BJ (cell line): ENCODE measurements around the gene CRAMP1. TPM values are rescaled to one million over a fixed set of nuclear protein-coding genes. Genes with fewer than 3 reads are reported as not detected.

Experiments used
- CTCF ChIA-PET: fragments of 350-600 bp; formaldehyde crosslinking; extraction: SDS; loops from one replicate; lab custom pipeline; 2021; ENCODE audit warnings: antibody characterized with exemption, inconsistent platforms; lab: Yijun Ruan, JAX
- POLR2A ChIA-PET: fragments of 300-600 bp; sonication (Branson Sonifier 250); formaldehyde crosslinking; extraction: SDS; loops from one replicate; lab custom pipeline; 2021; ENCODE audit warnings: antibody characterized with exemption; lab: Charles Lee
- DNase-seq: peaks from one replicate; pipeline ENCODE4 v3.0.0-alpha.2; 2011; ENCODE audit warnings: low read depth
- H3K27me3 ChIP-seq: 2 replicates; pipeline ENCODE4 v1.6.0; 2011; ENCODE audit warnings: low read length; ENCODE audit not compliant: control insufficient read depth, insufficient read depth
- H3K36me3 ChIP-seq: 2 replicates; pipeline ENCODE4 v1.5.1; 2011; ENCODE audit warnings: low read length; ENCODE audit not compliant: control insufficient read depth, insufficient read depth
- H3K4me3 ChIP-seq: 2 replicates; pipeline ENCODE4 v1.5.1; 2011; ENCODE audit warnings: low read depth, mild to moderate bottlenecking, control low read depth, low read length
- polyA plus RNA-seq: library from polyadenylated mRNA; depleted of rRNA; stranded (reverse); fragments of >200 nt; gene quantifications from 2 replicates; pipeline ENCODE4 v1.2.3, GENCODE V29; 2011
- TF ChIP-seq, protein P1 (sequence below): IDR thresholded peaks from 2 replicates; pipeline ENCODE4 v1.5.1; 2011; ENCODE audit warnings: low read depth, mild to moderate bottlenecking, control low read depth, inconsistent platforms, low read length, moderate library complexity; ENCODE audit not compliant: insufficient read depth

Gene CRAMP1
- polyA plus RNA-seq, 1 experiment = 8.0 TPM

DNA sequence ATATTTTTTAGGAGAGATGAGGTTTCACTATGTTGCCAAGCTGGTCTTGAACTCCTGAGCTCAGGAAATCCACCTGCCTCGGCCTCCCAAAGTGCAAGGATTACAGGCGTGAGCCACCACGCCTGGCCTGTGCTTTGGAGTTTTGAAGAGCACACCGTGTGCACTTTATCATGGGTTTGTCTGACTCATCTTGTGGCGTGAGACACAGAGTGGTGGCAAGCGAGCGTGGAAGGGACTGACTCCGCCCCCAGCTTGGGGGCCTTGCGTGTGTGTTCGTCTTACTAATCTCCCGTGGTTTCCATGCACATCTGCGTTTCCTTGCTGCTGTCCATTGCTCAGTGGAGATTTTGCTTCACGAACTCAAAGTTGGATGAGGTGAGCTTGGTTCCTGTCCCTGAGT, 22.9 kb downstream of the CRAMP1 start:
- Histone ChIP-seq H3K27me3 (no peaks in the 10 kb centered on the region), H3K4me3 (no peak overlapping the region), H3K36me3 (peaks cover 34% of the 10 kb centered on the region)
- ChIA-PET CTCF (interaction anchor here (1.4 kb wide), 1 partner anchor 71 kb away, joined by 4 read pairs; the partner anchor contains the start of gene MAPK8IP3), POLR2A (no interaction called here)
- no peak for DNase-seq
- TF ChIP-seq, protein P1, sequence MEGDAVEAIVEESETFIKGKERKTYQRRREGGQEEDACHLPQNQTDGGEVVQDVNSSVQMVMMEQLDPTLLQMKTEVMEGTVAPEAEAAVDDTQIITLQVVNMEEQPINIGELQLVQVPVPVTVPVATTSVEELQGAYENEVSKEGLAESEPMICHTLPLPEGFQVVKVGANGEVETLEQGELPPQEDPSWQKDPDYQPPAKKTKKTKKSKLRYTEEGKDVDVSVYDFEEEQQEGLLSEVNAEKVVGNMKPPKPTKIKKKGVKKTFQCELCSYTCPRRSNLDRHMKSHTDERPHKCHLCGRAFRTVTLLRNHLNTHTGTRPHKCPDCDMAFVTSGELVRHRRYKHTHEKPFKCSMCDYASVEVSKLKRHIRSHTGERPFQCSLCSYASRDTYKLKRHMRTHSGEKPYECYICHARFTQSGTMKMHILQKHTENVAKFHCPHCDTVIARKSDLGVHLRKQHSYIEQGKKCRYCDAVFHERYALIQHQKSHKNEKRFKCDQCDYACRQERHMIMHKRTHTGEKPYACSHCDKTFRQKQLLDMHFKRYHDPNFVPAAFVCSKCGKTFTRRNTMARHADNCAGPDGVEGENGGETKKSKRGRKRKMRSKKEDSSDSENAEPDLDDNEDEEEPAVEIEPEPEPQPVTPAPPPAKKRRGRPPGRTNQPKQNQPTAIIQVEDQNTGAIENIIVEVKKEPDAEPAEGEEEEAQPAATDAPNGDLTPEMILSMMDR = no peak

DNA sequence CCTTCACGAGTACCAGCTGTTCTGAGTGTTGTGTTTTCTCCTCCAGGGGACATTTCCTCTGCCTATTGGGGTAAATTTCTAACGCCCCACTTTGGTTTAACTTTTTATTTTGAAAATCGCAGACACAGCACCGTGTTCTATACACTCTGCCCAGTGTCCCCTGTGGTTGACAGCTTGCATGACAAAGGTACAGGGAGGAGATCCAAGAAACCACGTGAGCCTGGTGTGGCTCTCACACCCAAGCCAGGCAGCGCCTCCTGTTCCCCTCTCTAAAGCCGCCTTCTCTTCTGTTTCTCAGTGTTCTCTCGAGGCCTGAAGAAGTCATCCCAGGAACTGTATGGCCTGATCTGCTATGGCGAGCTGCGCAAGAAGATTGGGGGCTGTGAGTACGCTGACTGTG, 25.4 kb downstream of the CRAMP1 start:
- no peak for DNase-seq
- Histone ChIP-seq H3K36me3 (peaks cover 43% of the 10 kb centered on the region), H3K27me3 (no peaks in the 10 kb centered on the region), H3K4me3 (no peak overlapping the region)
- ChIA-PET CTCF (no interaction called here), POLR2A (no interaction called here)
- TF ChIP-seq, protein P1 = no peak

DNA sequence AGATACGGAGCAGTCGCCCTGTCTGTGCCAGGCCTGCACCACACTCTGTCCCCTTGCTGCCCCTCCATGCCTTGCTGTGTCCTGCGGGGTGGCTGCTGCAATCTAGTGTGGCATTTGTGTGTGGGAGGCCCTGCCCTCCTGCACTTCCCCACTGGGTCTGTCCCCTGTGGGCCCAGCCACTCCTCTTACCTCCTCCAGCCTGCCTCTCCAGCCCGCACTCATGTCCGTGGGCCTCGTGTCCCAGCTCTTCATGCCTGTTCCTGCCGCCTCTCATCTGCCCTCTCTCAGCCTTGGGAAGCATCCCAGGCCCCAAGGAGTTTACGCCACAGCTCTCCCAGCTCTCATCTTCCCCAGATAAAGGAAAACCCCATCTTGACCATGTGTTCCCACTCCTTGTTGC, 26.6 kb downstream of the CRAMP1 start:
- H3K36me3 ChIP-seq = peaks cover 37% of the 10 kb centered on the region
- CTCF ChIA-PET = no interaction called here
- H3K27me3 ChIP-seq = no peaks in the 10 kb centered on the region
- no peak overlapping the region for H3K4me3 ChIP-seq
- POLR2A ChIA-PET = no interaction called here
- TF ChIP-seq, protein P1 = no peak
- DNase-seq = no peak

DNA sequence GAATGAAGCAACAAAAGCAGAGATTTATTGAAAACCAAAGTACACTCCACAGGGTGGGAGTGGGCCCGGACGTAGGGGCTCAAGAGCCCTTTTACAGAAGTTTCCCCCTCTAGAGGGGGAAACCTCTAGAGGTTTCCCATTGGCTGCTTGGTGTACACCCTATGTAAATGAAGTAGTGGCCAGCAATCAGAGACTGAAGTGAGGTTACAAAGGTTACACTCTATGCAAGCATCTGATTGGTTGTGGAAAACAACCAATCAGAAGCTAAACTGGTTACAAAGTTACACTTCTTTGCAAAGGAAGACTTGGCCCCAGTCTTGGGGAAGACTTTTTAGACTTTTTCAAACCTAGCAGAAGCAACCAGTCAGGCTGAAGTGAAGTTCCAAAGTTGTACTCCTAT, 27.1 kb downstream of the CRAMP1 start:
- TF ChIP-seq, protein P1 = no peak
- no peaks in the 10 kb centered on the region for H3K27me3 ChIP-seq
- ChIA-PET CTCF (no interaction called here), POLR2A (no interaction called here)
- H3K4me3 ChIP-seq = no peak overlapping the region
- no peak for DNase-seq
- H3K36me3 ChIP-seq = peaks cover 38% of the 10 kb centered on the region

DNA sequence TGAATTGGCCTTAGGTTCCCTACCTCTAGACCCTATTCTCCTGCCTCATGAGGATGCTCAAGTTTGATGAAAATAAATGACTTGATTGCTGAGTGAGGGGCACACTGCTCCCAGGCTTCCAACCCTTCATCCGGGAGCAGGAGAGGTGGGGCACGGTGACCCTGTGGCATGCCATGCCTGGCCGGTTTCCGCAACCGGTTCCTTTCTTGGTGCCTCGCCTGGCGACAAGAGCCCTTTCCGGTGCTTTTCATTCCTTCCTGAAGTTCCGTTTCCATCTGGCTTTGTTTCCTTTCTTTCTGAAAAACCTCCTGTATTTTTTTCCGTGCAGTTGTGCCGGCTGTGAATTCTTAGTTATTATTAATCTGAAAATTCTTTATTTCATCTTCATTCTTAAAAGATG, 27.7 kb downstream of the CRAMP1 start:
- Histone ChIP-seq H3K36me3 (peaks cover 40% of the 10 kb centered on the region), H3K27me3 (no peaks in the 10 kb centered on the region), H3K4me3 (no peak overlapping the region)
- POLR2A ChIA-PET = no interaction called here
- CTCF ChIA-PET = no interaction called here
- TF ChIP-seq, protein P1 = no peak
- no peak for DNase-seq
